Neuronal stem cell (in vitro differentiated cells): ENCODE results near the gene TMEM127.
"Not testable (repeated sequence)": the region's sequence is repeated elsewhere in the genome, so short reads cannot be mapped to it uniquely, and the experiment has no call there.

Source experiments
- DNase-seq: peaks from one replicate; pipeline ENCODE4 v3.0.0-alpha.2; 2013; ENCODE audit warnings: low spot score
- H2AFZ ChIP-seq: one replicate; pipeline ENCODE4 v1.6.1; 2013; ENCODE audit warnings: mild to moderate bottlenecking, low read length, inconsistent platforms
- H2AK5ac ChIP-seq: 2 replicates; pipeline ENCODE4 v1.6.1; 2013; ENCODE audit warnings: low read depth, mild to moderate bottlenecking, inconsistent platforms, low read length, moderate library complexity, mixed read lengths
- H2BK120ac ChIP-seq: 2 replicates; pipeline ENCODE4 v1.6.1; 2013; ENCODE audit warnings: low read depth, mild to moderate bottlenecking, inconsistent platforms, low read length, moderate library complexity, mixed read lengths
- H2BK12ac ChIP-seq: one replicate; pipeline ENCODE4 v1.6.1; 2013; ENCODE audit warnings: low read length, inconsistent platforms
- H2BK15ac ChIP-seq: 2 replicates; pipeline ENCODE4 v1.6.1; 2013; ENCODE audit warnings: mild to moderate bottlenecking, low read length, inconsistent platforms, mixed read lengths
- H2BK5ac ChIP-seq: one replicate; pipeline ENCODE4 v1.6.1; 2013; ENCODE audit warnings: inconsistent platforms, mild to moderate bottlenecking, low read length, moderate library complexity
- H3K14ac ChIP-seq: one replicate; pipeline ENCODE4 v1.6.1; 2013; ENCODE audit warnings: low read length, inconsistent platforms
- H3K18ac ChIP-seq: 2 replicates; pipeline ENCODE4 v1.6.1; 2013; ENCODE audit warnings: low read length, inconsistent platforms
- H3K23ac ChIP-seq: 2 replicates; pipeline ENCODE4 v1.6.1; 2013; ENCODE audit warnings: low read depth, mild to moderate bottlenecking, mixed read lengths, low read length, inconsistent platforms; ENCODE audit not compliant: poor library complexity
- H3K27ac ChIP-seq: replicated peaks from 3 replicates; pipeline ENCODE4 v1.5.1; 2013; ENCODE audit warnings: low read length, inconsistent platforms
- H3K27me3 ChIP-seq, 3 experiments: 2 replicates each; pipeline ENCODE4 v1.6.1; 2013; ENCODE audit warnings: low read length in 3 of 3, mild to moderate bottlenecking in 2 of 3, inconsistent platforms in 1 of 3, low read depth in 1 of 3, mixed read lengths in 1 of 3, moderate library complexity in 1 of 3; ENCODE audit not compliant: control insufficient read depth in 3 of 3, insufficient read depth in 3 of 3
- H3K36me3 ChIP-seq, 2 donors: replicated peaks in 1 of 2; 2 replicates each; pipeline ENCODE4 v1.6.1; 2013; ENCODE audit warnings: low read length in 2 of 2; ENCODE audit not compliant: control insufficient read depth in 2 of 2, insufficient read depth in 2 of 2
- H3K4ac ChIP-seq: 2 replicates; pipeline ENCODE4 v1.6.1; 2013; ENCODE audit warnings: inconsistent platforms, mild to moderate bottlenecking, low read length, moderate library complexity
- H3K4me1 ChIP-seq, 2 donors: 1 replicate in 1 of 2; 2 replicates in 1 of 2; pipeline ENCODE4 v1.6.1; 2013; ENCODE audit warnings: low read length in 2 of 2, low read depth in 1 of 2; ENCODE audit not compliant: control insufficient read depth in 2 of 2, insufficient read depth in 1 of 2
- H3K4me2 ChIP-seq: one replicate; pipeline ENCODE4 v1.6.1; 2013; ENCODE audit warnings: mild to moderate bottlenecking, low read length, inconsistent platforms; ENCODE audit not compliant: insufficient read depth, poor library complexity, severe bottlenecking
- H3K4me3 ChIP-seq, 2 donors: 2 replicates each; pipeline ENCODE4 v1.5.1; 2013; ENCODE audit warnings: low read length in 2 of 2, mild to moderate bottlenecking in 2 of 2, inconsistent platforms in 1 of 2, moderate library complexity in 1 of 2
- H3K79me1 ChIP-seq: one replicate; pipeline ENCODE4 v1.6.1; 2013; ENCODE audit warnings: low read depth, mild to moderate bottlenecking, inconsistent platforms, low read length, moderate library complexity
- H3K9ac ChIP-seq: one replicate; pipeline ENCODE4 v1.6.1; 2013; ENCODE audit warnings: mild to moderate bottlenecking, low read depth, low read length, inconsistent platforms; ENCODE audit not compliant: poor library complexity
- H3K9me3 ChIP-seq, 2 donors: replicated peaks in 1 of 2; 2 replicates each; pipeline versions ENCODE3 to v1.6.1; 2013; ENCODE audit warnings: low read length in 2 of 2, mild to moderate bottlenecking in 2 of 2, inconsistent platforms in 1 of 2, low read depth in 1 of 2, mixed read lengths in 1 of 2, moderate library complexity in 1 of 2; ENCODE audit not compliant: control insufficient read depth in 2 of 2, insufficient read depth in 1 of 2
- H4K8ac ChIP-seq: one replicate; pipeline ENCODE4 v1.6.1; 2013; ENCODE audit warnings: low read depth, mild to moderate bottlenecking, inconsistent platforms, low read length, moderate library complexity
- H4K91ac ChIP-seq: one replicate; pipeline ENCODE4 v1.6.1; 2013; ENCODE audit warnings: low read length, low read depth, mild to moderate bottlenecking, inconsistent platforms; ENCODE audit not compliant: poor library complexity
- WGBS, 2 donors: extraction: QIAGEN DNeasy Blood & Tissue Kit; methylation state at CpG; one replicate each; pipeline ENCODE4 v1.1.7; 2013; ENCODE audit warnings: missing lambda C conversion rate in 2 of 2, mixed read lengths in 1 of 2; ENCODE audit not compliant: insufficient read length in 2 of 2, insufficient replicate concordance in 1 of 2; ENCODE audit errors: extremely low coverage in 2 of 2; 5-methylcytosine and 5-hydroxymethylcytosine counted together

TMEM127 gene

GRCh38 chr2:96225016-96225533, 40.7 kb downstream of the TMEM127 start:
- Histone ChIP-seq H2BK5ac (no peak overlapping the region), H4K91ac (no peak overlapping the region), H3K4ac (no peak overlapping the region), H3K4me1 (no peaks in the 10 kb centered on the region), H3K9ac (no peak overlapping the region), H3K79me1 (peaks cover 2% of the 10 kb centered on the region), H2BK120ac (no peak overlapping the region), H3K18ac (no peak overlapping the region), H3K27ac (no peak overlapping the region), H2AK5ac (no peak overlapping the region), H4K8ac (no peak overlapping the region), H3K4me2 (no peak overlapping the region), H3K36me3 (peaks cover 0 to 6% of the 10 kb centered on the region in 2 donors), H3K9me3 (no peaks in the 10 kb centered on the region), H3K27me3 (no peaks in the 10 kb centered on the region), H3K23ac (no peak overlapping the region), H3K4me3 (no peak overlapping the region), H2BK12ac (no peak overlapping the region), H2BK15ac (no peak overlapping the region), H2AFZ (no peak overlapping the region), H3K14ac (no peak overlapping the region)
- no peak for DNase-seq
- WGBS, 2 donors: no CpG with 5 or more reads among the region's 3 CpGs

GRCh38 chr2:96221106-96221505, 44.7 kb downstream of the TMEM127 start:
- H3K27me3 ChIP-seq, DNase-seq, H3K36me3 ChIP-seq, H3K4me1 ChIP-seq, H3K23ac ChIP-seq, H3K79me1 ChIP-seq, H3K4me2 ChIP-seq, H2AK5ac ChIP-seq, H3K14ac ChIP-seq, H3K27ac ChIP-seq, H2BK5ac ChIP-seq, H3K9ac ChIP-seq, H3K9me3 ChIP-seq, H3K4ac ChIP-seq, H2AFZ ChIP-seq, H2BK15ac ChIP-seq, H3K4me3 ChIP-seq, H4K91ac ChIP-seq, H2BK12ac ChIP-seq, H4K8ac ChIP-seq, H3K18ac ChIP-seq, H2BK120ac ChIP-seq: not testable (repeated sequence)
- WGBS, 2 donors: no CpG with 5 or more reads among the region's 1 CpG

DNA sequence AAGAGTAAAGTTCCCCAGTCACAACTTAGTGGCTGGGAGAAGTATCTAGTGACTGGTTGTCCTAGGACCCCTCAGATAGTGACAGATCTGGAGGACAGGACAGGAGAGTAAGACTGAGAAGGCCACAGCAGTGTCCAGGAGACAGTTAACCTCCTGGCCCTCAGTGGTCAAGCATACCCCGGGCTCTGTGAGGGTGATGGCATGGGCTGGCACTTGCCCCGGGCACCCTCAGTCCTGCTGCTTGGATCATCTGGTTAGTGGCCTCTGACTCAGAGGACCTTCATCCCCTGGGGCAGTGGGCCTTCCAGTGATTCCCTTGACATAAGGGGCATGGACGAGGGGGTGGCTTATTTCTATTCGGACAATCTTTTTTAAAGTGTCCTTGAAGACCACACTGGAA, 45.8 kb downstream of the TMEM127 start:
- not testable (repeated sequence) for H3K27ac ChIP-seq, DNase-seq, H3K14ac ChIP-seq, H3K4me2 ChIP-seq, H3K36me3 ChIP-seq, H3K4ac ChIP-seq, H2AK5ac ChIP-seq, H4K8ac ChIP-seq, H3K9ac ChIP-seq, H3K27me3 ChIP-seq, H3K9me3 ChIP-seq, H3K23ac ChIP-seq, H3K4me1 ChIP-seq, H4K91ac ChIP-seq, H3K79me1 ChIP-seq, H2AFZ ChIP-seq, H2BK120ac ChIP-seq, H3K4me3 ChIP-seq, H2BK12ac ChIP-seq, H2BK5ac ChIP-seq, H3K18ac ChIP-seq, H2BK15ac ChIP-seq
- WGBS, 2 donors: no CpG with 5 or more reads among the region's 4 CpGs

DNA sequence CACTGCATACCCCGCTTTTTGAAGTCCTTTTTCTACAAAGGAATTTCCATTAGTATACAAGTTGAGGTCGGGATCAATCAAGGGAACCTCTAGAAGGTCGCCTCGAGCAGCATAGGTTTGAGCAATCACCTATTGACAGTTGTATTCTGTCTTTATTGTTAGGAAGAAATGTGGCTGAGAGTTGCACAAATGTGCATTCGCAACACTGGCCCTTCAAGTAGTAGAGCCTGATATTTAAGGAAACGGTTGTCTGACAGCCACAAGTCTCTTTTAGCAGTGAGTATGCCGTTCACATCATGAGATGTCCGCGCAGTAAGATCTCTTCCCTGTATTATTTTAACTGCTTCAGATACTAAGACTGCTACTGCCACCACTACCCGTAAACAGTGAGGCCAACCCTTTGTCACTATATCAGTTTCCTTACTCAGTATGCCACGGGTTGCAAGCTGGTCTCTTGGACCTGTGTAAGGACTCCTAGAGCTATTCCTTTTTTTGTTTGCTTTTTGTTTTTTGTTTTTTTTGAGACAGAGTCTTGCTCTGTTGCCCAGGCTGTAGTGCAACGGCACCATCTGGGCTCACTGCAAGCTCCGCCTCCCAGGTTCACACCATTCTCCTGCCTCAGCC, 47.2 kb downstream of the TMEM127 start:
- H3K4me3 ChIP-seq: no peak overlapping the region
- H2BK120ac ChIP-seq: no peak overlapping the region
- no peak overlapping the region for H2AFZ ChIP-seq
- H3K27ac ChIP-seq: no peak overlapping the region
- no CpG with 5 or more reads among the region's 13 CpGs for WGBS, 2 donors
- no peak overlapping the region for H3K4ac ChIP-seq
- H3K4me2 ChIP-seq: no peak overlapping the region
- no peak overlapping the region for H3K9ac ChIP-seq
- H2BK5ac ChIP-seq: no peak overlapping the region
- H2AK5ac ChIP-seq: no peak overlapping the region
- no peak for DNase-seq
- no peaks in the 10 kb centered on the region for H3K27me3 ChIP-seq
- H2BK15ac ChIP-seq: no peak overlapping the region
- no peak overlapping the region for H3K18ac ChIP-seq
- no peak overlapping the region for H3K14ac ChIP-seq
- H4K91ac ChIP-seq: no peak overlapping the region
- H3K4me1 ChIP-seq: no peaks in the 10 kb centered on the region
- H3K9me3 ChIP-seq: peaks cover 0 to 2% of the 10 kb centered on the region in 2 donors
- H3K36me3 ChIP-seq: no peaks in the 10 kb centered on the region
- H2BK12ac ChIP-seq: no peak overlapping the region
- H3K79me1 ChIP-seq: peaks cover 2% of the 10 kb centered on the region
- no peak overlapping the region for H4K8ac ChIP-seq
- no peak overlapping the region for H3K23ac ChIP-seq
